ENCODE results near the gene CAPN7. TPM values are rescaled to one million over a fixed set of nuclear protein-coding genes. Genes with fewer than 3 reads are reported as not detected.
"Not testable (repeated sequence)": the region's sequence is repeated elsewhere in the genome, so short reads cannot be mapped to it uniquely, and the experiment has no call there.

The CAPN7 gene
- total RNA-seq: 10 to 100 TPM; 44.0 to 80.5 (median 49.1) TPM

DNA sequence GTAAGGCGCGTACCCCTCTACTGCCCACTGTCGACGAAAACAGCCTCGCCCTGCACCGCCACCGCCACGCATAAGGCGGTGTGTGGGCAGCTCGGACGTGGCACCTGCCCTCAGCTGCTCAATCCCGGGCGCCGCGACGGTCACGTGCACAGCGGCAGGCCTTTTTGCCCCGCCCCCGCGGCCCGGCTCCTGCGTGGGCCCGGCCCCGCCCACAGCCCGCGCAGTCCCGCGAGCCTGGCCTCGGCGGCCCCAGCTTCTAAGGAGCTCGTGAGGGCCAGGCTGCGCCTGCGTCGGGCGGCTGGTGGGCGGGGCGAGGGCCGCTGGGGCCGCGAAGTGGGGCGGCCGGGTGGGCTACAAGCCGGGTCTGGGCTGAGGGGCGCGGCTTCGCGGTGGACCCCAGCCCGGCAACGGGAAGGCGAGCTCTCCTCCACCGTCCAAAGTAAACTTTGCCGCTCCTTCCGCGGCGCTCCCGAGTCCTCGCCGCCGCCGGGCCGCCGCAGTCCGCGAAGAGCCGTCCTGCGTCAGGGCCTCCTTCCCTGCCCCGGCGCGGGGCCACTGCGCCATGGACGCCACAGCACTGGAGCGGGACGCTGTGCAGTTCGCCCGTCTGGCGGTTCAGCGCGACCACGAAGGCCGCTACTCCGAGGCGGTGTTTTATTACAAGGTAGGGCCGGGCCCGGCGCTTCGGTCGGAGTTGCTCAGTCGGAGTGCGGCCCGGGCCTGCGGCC is at the start of gene CAPN7:
CAPN7 (plus strand) TSS at position 313 of the 728 bp plus-strand sequence; CDS start at position 563, 250 bp downstream.
- intact Hi-C loops (cut with DNase I; ENCODE audit: low total_unique reads): loop anchor here (10.0 kb wide), 1 partner anchor 199 kb away; no protein-coding TSS in a partner anchor
- TF ChIP-seq, protein P1, sequence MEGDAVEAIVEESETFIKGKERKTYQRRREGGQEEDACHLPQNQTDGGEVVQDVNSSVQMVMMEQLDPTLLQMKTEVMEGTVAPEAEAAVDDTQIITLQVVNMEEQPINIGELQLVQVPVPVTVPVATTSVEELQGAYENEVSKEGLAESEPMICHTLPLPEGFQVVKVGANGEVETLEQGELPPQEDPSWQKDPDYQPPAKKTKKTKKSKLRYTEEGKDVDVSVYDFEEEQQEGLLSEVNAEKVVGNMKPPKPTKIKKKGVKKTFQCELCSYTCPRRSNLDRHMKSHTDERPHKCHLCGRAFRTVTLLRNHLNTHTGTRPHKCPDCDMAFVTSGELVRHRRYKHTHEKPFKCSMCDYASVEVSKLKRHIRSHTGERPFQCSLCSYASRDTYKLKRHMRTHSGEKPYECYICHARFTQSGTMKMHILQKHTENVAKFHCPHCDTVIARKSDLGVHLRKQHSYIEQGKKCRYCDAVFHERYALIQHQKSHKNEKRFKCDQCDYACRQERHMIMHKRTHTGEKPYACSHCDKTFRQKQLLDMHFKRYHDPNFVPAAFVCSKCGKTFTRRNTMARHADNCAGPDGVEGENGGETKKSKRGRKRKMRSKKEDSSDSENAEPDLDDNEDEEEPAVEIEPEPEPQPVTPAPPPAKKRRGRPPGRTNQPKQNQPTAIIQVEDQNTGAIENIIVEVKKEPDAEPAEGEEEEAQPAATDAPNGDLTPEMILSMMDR (IDR thresholded peaks at IDR 0.05): no peak
- peak in 1 of 2 donors; percentile 80 for TF ChIP-seq POLR2A (IDR thresholded peaks at IDR 0.05)
- peak within 1 kb of the TSS; percentile 78 for H3K4me3 ChIP-seq (ENCODE audit: low read depth, poor library complexity, severe bottlenecking)
- WGBS, 2 donors: 1% methylated on average over 25 to 65 of the region's 92 CpGs
- DNase-seq (ENCODE audit: low spot score in 2 of 2): peak; percentile 91 to 98

DNA sequence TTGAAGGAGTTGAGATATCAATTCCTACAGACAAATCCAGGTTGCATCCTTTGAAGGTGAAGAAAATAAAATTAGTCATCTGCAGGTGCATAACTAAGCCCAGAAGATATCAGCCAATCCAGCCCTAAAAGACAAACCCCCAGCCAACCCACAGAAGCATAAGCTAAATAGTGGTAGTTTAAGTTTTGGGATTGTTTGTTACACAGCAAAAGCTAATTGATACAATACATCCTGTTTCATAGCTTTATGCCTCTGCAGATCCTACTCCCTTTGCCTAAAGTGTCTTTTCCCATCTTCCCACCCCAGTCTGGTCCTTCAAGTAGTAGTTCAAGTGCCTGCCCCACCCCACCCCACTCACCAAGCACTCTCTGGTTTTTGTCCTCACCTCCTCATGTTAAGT is 48.6 kb upstream of the CAPN7 start:
- no peak overlapping the region for H3K4me3 ChIP-seq (ENCODE audit: low read depth, poor library complexity, severe bottlenecking)
- DNase-seq (ENCODE audit: low spot score in 2 of 2): no peak
- intact Hi-C loops (cut with DNase I; ENCODE audit: low total_unique reads): no loop called here
- no peak for TF ChIP-seq POLR2A (IDR thresholded peaks at IDR 0.05)
- TF ChIP-seq, protein P1 (IDR thresholded peaks at IDR 0.05): no peak

DNA sequence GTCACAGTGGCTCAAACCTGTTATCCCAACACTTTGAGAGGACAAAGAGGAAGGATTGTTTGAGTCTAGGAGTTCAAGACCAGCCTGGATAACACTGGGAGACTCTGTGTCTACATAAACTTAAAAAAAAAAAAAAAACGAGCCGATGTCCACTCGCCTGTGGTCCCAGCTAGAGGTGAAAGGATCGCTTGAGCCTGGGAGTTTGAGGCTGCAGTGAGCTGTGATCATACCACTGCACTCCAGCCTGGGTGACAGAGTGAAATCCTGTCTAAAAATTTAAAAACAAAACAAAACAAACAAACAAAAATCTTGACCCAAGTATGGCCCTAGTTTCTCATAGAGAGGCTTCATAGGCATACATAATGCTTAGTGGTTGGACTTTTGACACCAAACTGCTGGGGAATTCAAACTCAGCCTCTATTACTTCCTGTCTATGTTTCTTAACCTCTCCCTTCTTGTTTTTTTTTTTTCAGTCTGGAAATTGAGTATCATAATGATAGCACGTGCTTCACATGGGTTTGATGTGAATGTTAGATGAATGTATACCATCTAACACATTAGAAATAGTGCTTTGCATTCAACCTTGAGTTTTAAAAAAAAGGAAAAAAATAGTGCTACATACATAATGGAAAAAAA is 46.4 kb upstream of the CAPN7 start:
- intact Hi-C loops (cut with DNase I; ENCODE audit: low total_unique reads): no loop called here
- WGBS, 2 donors: 72 to 77% methylated on average over 5 of the region's 5 CpGs
- TF ChIP-seq POLR2A (IDR thresholded peaks at IDR 0.05): no peak
- DNase-seq (ENCODE audit: low spot score in 2 of 2): no peak
- no peak overlapping the region for H3K4me3 ChIP-seq (ENCODE audit: low read depth, poor library complexity, severe bottlenecking)

DNA sequence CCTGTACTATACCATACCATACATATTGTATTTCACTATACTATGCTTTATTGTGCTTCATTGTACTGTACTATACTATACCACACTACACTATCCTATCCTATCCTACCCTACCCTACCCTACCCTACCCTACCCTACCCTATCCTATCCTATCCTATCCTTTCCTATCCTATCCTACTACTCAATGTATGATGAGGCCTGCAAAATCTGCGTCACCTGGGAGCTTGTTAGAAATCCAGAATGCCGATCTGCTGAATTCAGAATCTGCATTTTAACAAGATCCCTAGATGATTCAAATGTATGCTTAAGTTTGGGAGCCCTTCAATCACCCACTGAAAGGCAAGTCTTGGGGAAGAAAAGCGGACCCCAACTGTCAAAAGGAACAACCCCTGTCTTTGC is 45.4 kb upstream of the CAPN7 start:
- H3K4me3 ChIP-seq (ENCODE audit: low read depth, poor library complexity, severe bottlenecking): no peak overlapping the region
- TF ChIP-seq, protein P1 (IDR thresholded peaks at IDR 0.05): no peak
- no peak for TF ChIP-seq POLR2A (IDR thresholded peaks at IDR 0.05)
- intact Hi-C loops (cut with DNase I; ENCODE audit: low total_unique reads): no loop called here
- WGBS, 2 donors: 63 to 99% methylated on average over 3 of the region's 3 CpGs
- DNase-seq (ENCODE audit: low spot score in 2 of 2): no peak

DNA sequence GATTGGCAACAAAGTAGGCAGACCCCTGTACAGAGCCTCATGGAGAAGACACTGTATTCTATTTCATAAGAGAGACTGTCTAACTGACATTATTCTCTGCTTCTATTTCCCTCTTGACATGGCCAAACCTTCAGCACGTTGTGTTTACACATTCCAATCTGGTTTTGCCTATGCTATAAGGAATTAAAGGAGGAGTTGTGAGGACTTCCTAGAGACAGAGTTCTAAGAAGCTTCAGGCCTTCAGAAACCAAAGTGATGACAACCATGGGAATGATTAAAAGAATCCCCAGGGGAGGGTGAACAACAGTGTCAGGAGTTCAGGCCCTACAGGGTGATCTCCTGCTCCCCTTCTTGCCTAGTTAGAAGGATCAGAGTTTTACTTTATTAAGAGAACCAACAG is 44.9 kb upstream of the CAPN7 start:
- H3K4me3 ChIP-seq (ENCODE audit: low read depth, poor library complexity, severe bottlenecking): no peak overlapping the region
- 63 to 77% methylated on average over 1 of the region's 1 CpG for WGBS, 2 donors
- intact Hi-C loops (cut with DNase I; ENCODE audit: low total_unique reads): no loop called here
- DNase-seq (ENCODE audit: low spot score in 2 of 2): no peak
- TF ChIP-seq, protein P1 (IDR thresholded peaks at IDR 0.05): no peak
- no peak for TF ChIP-seq POLR2A (IDR thresholded peaks at IDR 0.05)

DNA sequence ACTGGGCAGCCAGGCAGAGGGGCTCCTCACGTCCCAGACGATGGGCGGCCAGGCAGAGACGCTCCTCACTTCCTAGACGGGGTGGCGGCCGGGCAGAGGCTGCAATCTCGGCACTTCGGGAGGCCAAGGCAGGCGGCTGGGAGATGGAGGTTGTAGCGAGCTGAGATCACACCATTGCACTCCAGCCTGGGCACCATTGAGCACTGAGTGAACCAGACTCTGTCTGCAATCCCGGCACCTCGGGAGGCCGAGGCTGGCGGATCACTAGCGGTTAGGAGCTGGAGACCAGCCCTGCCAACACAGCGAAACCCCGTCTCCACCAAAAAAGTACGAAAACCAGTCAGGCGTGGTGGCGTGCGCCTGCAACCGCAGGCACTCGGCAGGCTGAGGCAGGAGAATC is 42.4 kb upstream of the CAPN7 start:
- DNase-seq (ENCODE audit: low spot score in 2 of 2); intact Hi-C loops (cut with DNase I; ENCODE audit: low total_unique reads); H3K4me3 ChIP-seq (ENCODE audit: low read depth, poor library complexity, severe bottlenecking): not testable (repeated sequence)
- WGBS, 2 donors: 65 to 93% methylated on average over 8 to 13 of the region's 24 CpGs

All from lower leg skin (tissue), 4 donors.